ENCODE results near the gene SLC34A1.
A peak's percentile ranks its signal among the peaks of the same experiment; 100 is the strongest.

SLC34A1 gene

DNA sequence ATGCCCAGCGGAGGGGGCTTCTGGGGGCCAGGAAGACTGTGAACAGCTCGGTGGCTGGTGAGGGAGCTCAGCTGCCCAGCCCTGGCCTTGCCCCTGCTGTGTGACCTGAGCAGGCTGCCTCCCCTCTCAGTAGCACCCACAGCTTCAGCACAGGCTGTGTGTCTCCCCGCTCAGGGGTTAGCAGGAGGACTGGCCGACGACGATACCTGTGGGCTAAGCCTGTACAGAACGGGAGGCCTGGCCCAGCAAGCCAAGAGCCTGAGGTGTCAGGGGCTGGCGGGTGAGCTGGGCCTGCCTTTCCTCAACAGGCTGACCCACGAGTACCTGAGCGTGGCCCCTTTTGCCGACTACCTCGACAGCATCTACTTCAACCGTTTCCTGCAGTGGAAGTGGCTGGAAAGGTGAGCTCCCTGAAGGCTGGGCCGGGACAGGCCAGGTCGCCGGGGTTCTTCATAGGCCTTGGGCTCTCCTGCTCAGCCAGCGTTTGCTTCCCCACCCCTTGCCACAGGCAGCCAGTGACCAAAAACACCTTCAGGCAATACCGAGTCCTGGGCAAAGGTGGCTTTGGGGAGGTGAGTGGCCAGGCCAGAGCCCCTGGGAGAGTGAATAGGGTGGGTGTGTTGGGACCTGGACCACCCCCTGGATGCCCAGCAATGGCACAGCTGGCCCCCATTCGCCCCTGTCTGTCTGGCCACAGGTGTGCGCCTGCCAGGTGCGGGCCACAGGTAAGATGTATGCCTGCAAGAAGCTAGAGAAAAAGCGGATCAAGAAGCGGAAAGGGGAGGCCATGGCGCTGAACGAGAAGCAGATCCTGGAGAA, 48.8 kb downstream of the SLC34A1 start:
- no peak for DNase-seq

DNA sequence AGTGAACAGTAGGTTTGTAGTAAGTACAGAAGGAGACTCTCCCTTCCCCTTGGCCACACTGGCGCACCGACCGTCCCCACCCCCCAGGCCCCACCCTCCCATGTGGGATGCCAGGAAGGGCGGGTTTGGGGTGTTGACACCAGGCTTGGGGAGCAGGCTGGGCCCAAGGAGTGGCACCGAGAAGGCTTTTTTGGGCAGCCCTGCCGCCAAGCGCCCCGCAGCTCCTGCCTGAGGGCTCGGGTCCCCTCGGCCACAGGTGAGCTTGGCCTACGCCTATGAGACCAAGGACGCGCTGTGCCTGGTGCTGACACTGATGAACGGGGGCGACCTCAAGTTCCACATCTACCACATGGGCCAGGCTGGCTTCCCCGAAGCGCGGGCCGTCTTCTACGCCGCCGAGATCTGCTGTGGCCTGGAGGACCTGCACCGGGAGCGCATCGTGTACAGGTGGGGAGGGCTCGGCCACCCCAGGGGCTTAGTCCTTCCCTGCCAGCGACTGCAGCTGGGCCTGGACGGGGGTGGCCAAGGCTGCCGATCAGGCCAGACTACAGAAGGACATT, 49.5 kb downstream of the SLC34A1 start:
- DNase-seq: no peak

GRCh38 chr5:177434437-177434836, 50.2 kb downstream of the SLC34A1 start:
- DNase-seq: peak; percentile 54

DNA sequence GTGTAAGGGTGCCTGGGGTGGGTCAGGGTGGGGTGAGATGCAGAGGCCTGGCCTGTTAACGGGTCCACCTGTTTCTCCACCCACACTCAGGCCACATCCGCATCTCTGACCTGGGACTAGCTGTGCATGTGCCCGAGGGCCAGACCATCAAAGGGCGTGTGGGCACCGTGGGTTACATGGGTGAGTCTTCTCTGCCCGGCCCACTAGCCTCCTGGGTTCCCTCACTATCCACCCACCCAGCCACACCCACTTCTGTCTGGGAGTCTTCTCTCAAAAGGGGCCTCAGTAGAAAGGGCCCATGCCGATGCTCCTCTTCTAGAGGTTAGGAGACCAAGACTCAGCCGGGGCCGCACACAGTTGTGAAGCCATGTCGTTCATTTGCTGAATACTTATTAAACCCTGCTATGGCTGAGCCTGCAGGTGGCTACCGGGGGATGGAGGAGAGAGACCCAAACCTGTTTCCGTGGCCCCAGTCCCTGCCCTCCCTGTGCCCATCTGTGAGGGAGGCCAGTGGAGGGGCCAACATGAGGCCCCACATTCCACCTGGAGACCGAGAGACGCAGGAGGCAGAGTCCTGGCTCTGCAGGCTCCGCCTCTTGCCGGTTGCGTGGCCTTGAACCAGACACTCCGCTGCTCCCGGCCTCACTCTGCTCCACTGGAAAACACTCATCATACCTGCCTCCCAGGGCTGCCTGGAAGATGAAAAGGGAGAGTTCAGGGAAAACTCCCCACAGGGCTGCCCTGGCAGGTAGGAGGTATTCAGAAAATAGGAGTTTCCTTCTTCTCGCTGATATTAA, 50.9 kb downstream of the SLC34A1 start:
- no peak for DNase-seq

GRCh38 chr5:177435847-177436536, 51.8 kb downstream of the SLC34A1 start:
- no peak for DNase-seq

DNA sequence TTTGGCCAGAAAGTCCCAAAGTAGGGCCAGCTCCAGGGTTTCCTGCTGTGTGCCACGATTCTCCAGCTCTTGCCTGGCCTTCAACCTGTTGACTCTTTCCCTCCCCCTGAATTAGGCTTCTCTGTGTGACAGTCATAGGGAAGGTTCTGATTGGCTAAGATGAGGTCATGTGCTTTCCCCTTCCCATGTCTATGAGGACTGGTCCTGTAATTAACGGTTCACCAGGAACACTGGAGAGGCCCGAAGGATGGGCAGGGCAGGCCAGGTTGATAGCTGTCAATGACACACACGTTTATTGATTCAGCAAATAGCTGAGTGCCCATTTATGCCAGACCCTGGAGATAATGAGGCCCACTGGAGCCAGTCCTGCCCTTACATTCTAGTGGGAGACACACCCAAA, 53.4 kb downstream of the SLC34A1 start:
- no peak for DNase-seq

DNA sequence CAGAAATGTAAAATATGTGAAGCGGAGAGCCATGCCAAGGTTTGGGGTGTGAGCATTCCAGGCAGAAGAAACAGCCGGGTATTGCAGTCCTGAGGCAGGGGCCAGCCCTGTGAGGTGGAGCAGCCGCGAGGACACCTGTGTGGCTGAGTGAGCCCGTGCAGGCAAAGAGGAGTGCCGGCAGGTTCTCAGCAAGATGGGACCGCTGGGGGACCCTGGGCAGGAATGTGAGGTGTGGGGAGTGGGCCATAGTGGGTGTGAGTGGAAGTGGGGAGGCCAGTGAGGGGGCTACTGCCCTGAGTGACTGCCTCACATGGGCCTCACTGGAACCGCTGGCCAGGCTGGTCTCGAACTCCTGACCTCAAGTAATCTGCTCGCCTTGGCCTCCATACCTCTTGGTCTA, 54.2 kb downstream of the SLC34A1 start:
- no peak for DNase-seq

DNA sequence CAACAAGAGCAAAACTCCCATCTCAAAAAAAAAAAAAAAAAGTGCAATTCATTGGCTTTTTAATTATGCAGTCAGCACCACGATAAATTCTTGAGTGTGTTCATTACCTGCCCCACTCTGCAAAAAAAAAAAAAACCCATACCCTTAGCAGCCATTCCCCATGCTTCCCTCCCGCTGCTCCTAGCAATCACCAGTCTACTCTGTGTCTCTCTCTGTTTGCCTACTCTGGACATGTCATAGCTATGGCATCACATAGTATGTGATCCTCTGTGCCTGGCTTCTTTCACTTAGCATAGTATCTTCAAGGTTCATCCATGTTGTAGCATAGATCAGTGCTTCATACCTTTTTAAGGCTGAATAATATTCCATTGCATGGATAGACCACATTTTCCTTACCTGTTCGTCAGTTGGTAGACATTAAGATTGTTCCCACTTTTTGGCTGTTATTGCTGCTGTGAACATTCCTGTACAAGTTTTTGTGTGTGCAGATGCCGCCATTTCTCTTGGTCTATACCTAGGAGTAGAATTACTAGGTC, 55.4 kb downstream of the SLC34A1 start:
- no peak for DNase-seq

- peak; percentile 66 for DNase-seq
Observed at GRCh38 chr5:177440211-177440989, 56.2 kb downstream of the SLC34A1 start.

DNA sequence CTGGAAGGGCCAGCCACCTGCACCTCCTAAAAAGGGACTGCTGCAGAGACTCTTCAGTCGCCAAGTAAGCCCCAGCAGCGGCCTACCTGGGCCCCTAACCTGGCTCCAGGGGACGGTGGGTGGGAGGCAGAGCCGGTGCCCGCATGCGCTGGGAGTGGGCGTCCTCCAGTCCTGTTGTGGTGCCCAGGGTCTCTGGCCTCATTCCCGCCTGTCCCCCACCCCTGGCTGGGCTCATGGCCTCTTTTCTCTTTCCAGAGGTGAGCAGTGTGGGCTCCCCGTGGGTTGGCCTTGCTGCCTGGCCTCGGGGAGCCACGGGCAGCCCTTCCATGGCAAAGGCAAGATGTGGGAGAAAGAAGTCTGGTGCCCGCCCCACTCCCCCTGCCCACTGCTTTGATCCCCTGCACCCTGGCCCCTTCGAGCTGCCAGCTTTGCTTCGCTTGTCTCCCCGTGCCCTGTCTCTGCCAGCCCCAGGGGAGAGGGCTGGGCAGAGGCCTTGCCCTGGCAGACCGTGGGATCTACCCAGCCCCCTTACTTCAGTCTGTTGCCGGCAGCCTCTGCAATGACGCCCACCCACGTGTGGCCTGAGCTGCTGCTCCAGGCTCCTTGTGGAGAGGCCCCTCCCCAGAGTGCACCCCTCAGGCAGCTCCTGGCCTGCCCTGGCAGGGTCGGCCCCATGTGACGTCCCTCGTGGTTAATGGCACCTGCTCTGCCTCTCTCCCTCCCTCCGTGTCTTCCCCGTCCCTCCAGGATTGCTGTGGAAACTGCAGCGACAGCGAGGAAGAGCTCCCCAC, 57.0 kb downstream of the SLC34A1 start:
- DNase-seq: no peak

DNA sequence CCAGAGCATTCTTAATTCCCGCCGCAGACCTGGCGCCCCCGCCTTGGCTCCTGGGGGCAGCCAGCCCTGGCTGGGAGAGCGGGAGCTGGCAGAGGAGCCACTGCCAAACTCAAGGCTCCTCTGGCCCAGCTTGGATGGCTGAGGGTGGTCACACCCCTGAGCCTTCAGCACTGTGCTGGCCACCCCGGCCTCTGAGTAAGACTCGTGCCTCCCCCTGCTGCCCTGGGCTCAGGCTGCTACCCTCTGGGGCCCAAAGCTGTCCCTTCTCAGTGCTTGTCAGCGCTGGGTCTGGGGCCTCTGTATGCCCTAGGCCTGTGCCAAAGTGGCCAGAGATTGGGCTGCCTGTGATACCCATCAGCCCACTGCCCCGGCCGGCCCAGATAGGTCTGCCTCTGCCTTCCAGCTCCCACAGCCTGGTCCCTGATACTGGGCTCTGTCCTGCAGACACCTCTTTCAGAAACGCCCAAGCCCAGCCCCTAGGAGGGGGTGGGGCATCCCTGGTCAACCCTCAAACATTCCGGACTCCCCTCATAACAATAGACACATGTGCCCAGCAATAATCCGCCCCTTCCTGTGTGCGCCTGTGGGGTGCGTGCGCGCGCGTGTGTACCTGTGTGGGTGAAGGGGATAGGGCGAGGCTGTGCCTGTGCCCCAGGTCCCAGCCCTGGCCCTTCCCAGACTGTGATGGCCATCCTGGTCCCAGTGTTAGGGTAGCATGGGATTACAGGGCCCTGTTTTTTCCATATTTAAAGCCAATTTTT, 58.0 kb downstream of the SLC34A1 start:
- no peak for DNase-seq

- DNase-seq: no peak
Observed at GRCh38 chr5:177443144-177443983, 59.1 kb downstream of the SLC34A1 start.

- no peak for DNase-seq
Observed at GRCh38 chr5:177444106-177445051, 60.1 kb downstream of the SLC34A1 start.

GRCh38 chr5:177445052-177445916, 61.0 kb downstream of the SLC34A1 start:
- no peak for DNase-seq

- no peak for DNase-seq
Observed at GRCh38 chr5:177445917-177446199, 61.6 kb downstream of the SLC34A1 start.

DNA sequence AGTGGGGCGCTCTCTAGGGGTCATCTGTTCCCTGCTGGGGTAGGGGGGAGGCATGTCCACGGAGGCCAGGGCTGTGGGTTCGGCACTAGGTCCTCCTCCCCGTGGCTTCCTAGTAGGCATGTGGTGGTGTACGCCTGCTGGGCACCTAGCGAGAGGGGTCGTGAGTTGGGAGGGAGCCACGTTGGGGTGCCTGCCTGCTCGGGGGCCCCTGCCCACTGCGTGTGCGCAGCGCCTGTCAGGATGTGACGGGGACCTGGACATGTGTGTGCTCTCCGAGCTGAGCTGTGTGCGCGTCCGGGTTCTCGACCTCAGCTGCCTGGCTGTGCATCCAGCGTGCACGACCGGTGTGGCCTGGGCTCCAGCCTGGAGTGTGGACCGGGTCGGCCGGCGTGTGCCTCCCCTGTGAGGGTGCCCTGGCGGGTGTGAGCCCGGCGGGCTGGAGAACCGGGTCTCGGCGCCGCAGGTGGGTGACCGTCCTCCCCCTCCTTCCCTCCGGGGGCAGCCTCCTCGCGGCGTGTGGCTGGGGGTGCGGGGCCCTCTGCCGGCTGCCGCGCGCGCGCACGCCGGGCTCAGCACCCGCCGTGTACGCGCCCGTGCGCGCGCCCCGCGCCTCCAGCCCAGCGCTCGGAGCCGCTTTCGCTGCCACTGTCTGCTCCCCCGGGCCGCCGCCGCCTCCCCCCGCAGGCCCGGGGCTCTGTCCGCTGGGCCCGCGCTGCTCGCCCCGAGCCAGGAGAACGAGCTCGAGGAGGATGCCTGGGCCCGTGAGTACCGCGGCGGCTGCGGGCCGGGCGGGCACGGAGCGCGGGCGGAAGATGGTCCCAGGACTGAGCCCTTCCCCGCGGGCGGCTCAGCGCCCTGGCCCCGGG, 62.2 kb downstream of the SLC34A1 start, which contains the start of gene PRR7:
PRR7 (plus strand) TSS at position 615 of the 866 bp plus-strand sequence. CDS start 8,254 bp downstream, outside the sequence.
- peak; percentile 69 for DNase-seq
